GM23338 (cell line): Measurements from ENCODE around the gene ZBTB20.

Source experiments
- CREB1 ChIP-seq: fragments of 250-450 bp; sonication (Bioruptor Pico); IDR thresholded peaks from 2 replicates; pipeline ENCODE4 v1.5.0; 2020; ENCODE audit warnings: low read depth, mild to moderate bottlenecking, moderate library complexity
- EZH2 ChIP-seq: fragments of 200-600 bp; sonication (generic); IDR thresholded peaks from one replicate; pipeline ENCODE4 v1.8.0; 2017; ENCODE audit warnings: antibody characterized with exemption, mild to moderate bottlenecking, low read depth; ENCODE audit not compliant: unreplicated experiment
- EZH2phosphoT487 ChIP-seq: fragments of 200-600 bp; sonication (generic); IDR thresholded peaks from one replicate; pipeline ENCODE4 v1.8.1; 2018; ENCODE audit warnings: antibody characterized with exemption; ENCODE audit not compliant: unreplicated experiment
- JUNB ChIP-seq: IDR thresholded peaks from one replicate; pipeline ENCODE4 v1.6.1; 2016; ENCODE audit warnings: antibody characterized with exemption; ENCODE audit not compliant: unreplicated experiment
- NANOG ChIP-seq: IDR thresholded peaks from 2 replicates; pipeline ENCODE4 v1.6.1; 2016; ENCODE audit warnings: antibody characterized with exemption, borderline replicate concordance
- POLR2AphosphoS5 ChIP-seq: IDR thresholded peaks from 2 replicates; pipeline ENCODE4 v1.6.1; 2016; ENCODE audit warnings: antibody characterized with exemption, low read depth
- STAT1 ChIP-seq: IDR thresholded peaks from one replicate; pipeline ENCODE4 v1.6.1; 2016; ENCODE audit warnings: antibody characterized with exemption; ENCODE audit not compliant: unreplicated experiment
- ZNF114 ChIP-seq: fragments of 250-450 bp; sonication (Bioruptor Pico); IDR thresholded peaks from 2 replicates; pipeline ENCODE4 v1.5.0; 2020; ENCODE audit warnings: mild to moderate bottlenecking, moderate library complexity
- ZNF331 ChIP-seq: fragments of 250-450 bp; sonication (Bioruptor Pico); IDR thresholded peaks from 2 replicates; pipeline ENCODE4 v1.5.0; 2020; ENCODE audit warnings: low read depth, mild to moderate bottlenecking, moderate library complexity
- TF ChIP-seq, protein P1 (sequence below), 2 experiments: fragments of 200-600 bp in 1 of 2; sonication (generic) in 1 of 2; conservative IDR thresholded peaks; 2 replicates each; pipeline versions ENCODE4 v1.5.1 to v1.6.1; 2016 to 2017; ENCODE audit warnings: antibody characterized with exemption in 2 of 2, low read depth in 2 of 2, mild to moderate bottlenecking in 2 of 2, moderate library complexity in 1 of 2
- TF ChIP-seq, protein P2 (sequence below): IDR thresholded peaks from one replicate; pipeline ENCODE4 v1.6.1; 2018; ENCODE audit warnings: antibody characterized with exemption; ENCODE audit not compliant: unreplicated experiment
- TF ChIP-seq, protein P3 (sequence below): IDR thresholded peaks from 2 replicates; pipeline ENCODE4 v1.6.1; 2016; ENCODE audit warnings: antibody characterized with exemption

DNA sequence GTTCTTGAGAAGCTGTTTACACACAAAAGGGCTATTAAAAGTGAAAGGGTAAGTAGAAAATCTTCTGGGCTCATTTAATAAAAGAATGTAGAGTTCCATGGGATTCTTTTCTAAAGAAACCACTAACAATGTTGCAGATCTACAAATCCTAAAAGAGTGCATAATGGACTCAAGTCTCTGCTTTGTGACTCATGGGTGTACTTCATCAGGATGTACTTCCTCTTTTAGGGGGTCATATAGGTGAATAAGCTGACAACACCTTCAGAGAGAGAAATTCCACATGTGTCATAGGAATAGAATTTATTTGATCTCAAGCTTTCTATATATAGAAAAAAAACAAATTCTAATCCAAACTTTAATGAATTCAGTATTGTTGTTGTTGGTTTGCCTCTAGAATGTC is 497.8 kb downstream of the ZBTB20 start:
- TF ChIP-seq, protein P1, sequence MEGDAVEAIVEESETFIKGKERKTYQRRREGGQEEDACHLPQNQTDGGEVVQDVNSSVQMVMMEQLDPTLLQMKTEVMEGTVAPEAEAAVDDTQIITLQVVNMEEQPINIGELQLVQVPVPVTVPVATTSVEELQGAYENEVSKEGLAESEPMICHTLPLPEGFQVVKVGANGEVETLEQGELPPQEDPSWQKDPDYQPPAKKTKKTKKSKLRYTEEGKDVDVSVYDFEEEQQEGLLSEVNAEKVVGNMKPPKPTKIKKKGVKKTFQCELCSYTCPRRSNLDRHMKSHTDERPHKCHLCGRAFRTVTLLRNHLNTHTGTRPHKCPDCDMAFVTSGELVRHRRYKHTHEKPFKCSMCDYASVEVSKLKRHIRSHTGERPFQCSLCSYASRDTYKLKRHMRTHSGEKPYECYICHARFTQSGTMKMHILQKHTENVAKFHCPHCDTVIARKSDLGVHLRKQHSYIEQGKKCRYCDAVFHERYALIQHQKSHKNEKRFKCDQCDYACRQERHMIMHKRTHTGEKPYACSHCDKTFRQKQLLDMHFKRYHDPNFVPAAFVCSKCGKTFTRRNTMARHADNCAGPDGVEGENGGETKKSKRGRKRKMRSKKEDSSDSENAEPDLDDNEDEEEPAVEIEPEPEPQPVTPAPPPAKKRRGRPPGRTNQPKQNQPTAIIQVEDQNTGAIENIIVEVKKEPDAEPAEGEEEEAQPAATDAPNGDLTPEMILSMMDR (conservative IDR thresholded peaks at IDR 0.05; ENCODE audit: low read depth in 2 of 2) = no peak
- TF ChIP-seq EZH2 (no peak), EZH2phosphoT487 (no peak), ZNF331 (CRISPR knock-in tag) (no peak), POLR2AphosphoS5 (no peak), CREB1 (CRISPR knock-in tag) (no peak), ZNF114 (CRISPR knock-in tag) (no peak), NANOG (no peak), JUNB (no peak), STAT1 (no peak)
- TF ChIP-seq, protein P2, sequence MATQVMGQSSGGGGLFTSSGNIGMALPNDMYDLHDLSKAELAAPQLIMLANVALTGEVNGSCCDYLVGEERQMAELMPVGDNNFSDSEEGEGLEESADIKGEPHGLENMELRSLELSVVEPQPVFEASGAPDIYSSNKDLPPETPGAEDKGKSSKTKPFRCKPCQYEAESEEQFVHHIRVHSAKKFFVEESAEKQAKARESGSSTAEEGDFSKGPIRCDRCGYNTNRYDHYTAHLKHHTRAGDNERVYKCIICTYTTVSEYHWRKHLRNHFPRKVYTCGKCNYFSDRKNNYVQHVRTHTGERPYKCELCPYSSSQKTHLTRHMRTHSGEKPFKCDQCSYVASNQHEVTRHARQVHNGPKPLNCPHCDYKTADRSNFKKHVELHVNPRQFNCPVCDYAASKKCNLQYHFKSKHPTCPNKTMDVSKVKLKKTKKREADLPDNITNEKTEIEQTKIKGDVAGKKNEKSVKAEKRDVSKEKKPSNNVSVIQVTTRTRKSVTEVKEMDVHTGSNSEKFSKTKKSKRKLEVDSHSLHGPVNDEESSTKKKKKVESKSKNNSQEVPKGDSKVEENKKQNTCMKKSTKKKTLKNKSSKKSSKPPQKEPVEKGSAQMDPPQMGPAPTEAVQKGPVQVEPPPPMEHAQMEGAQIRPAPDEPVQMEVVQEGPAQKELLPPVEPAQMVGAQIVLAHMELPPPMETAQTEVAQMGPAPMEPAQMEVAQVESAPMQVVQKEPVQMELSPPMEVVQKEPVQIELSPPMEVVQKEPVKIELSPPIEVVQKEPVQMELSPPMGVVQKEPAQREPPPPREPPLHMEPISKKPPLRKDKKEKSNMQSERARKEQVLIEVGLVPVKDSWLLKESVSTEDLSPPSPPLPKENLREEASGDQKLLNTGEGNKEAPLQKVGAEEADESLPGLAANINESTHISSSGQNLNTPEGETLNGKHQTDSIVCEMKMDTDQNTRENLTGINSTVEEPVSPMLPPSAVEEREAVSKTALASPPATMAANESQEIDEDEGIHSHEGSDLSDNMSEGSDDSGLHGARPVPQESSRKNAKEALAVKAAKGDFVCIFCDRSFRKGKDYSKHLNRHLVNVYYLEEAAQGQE = no peak
- TF ChIP-seq, protein P3, sequence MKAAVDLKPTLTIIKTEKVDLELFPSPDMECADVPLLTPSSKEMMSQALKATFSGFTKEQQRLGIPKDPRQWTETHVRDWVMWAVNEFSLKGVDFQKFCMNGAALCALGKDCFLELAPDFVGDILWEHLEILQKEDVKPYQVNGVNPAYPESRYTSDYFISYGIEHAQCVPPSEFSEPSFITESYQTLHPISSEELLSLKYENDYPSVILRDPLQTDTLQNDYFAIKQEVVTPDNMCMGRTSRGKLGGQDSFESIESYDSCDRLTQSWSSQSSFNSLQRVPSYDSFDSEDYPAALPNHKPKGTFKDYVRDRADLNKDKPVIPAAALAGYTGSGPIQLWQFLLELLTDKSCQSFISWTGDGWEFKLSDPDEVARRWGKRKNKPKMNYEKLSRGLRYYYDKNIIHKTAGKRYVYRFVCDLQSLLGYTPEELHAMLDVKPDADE = no peak
